CD14-positive monocyte (primary cell): ENCODE data around the gene ASPHD2. TPM values are rescaled to one million over a fixed set of nuclear protein-coding genes. Genes with fewer than 3 reads are reported as not detected.
A peak's percentile ranks its signal among the peaks of the same experiment; 100 is the strongest.

Experiments
- DNase-seq, 3 donors: peaks; one replicate each; pipeline ENCODE4 v3.0.0-alpha.2; 2011 to 2022
- H2AFZ ChIP-seq: 2 replicates; pipeline ENCODE4 v1.6.0; 2012; ENCODE audit warnings: mild to moderate bottlenecking, low read depth, low read length, inconsistent platforms; ENCODE audit not compliant: insufficient read depth, poor library complexity, severe bottlenecking
- H3K27ac ChIP-seq, 2 donors: 1 replicate in 1 of 2; 2 replicates in 1 of 2; pipeline ENCODE4 v1.5.1; 2012 to 2013; ENCODE audit warnings: low read length in 2 of 2, control low read depth in 1 of 2, inconsistent platforms in 1 of 2, low read depth in 1 of 2, mild to moderate bottlenecking in 1 of 2
- H3K27me3 ChIP-seq, 2 donors: one replicate each; pipeline versions ENCODE4 v1.6.0 to v1.6.1; 2011 to 2013; ENCODE audit warnings: low read length in 2 of 2; ENCODE audit not compliant: control insufficient read depth in 2 of 2, insufficient read depth in 2 of 2
- H3K36me3 ChIP-seq, 2 donors: replicated peaks in 1 of 2; 1 replicate in 1 of 2; 2 replicates in 1 of 2; pipeline versions ENCODE4 v1.5.1 to v1.6.1; 2012 to 2013; ENCODE audit warnings: low read length in 2 of 2, control low read depth in 1 of 2, inconsistent platforms in 1 of 2, mild to moderate bottlenecking in 1 of 2; ENCODE audit not compliant: insufficient read depth in 2 of 2, control insufficient read depth in 1 of 2
- H3K4me1 ChIP-seq, 2 donors: 1 replicate in 1 of 2; 2 replicates in 1 of 2; pipeline versions ENCODE4 v1.5.1 to v1.6.1; 2012 to 2013; ENCODE audit warnings: low read length in 2 of 2, control low read depth in 1 of 2, inconsistent platforms in 1 of 2, mild to moderate bottlenecking in 1 of 2, moderate library complexity in 1 of 2; ENCODE audit not compliant: insufficient read depth in 2 of 2, control insufficient read depth in 1 of 2
- H3K4me2 ChIP-seq: replicated peaks from 2 replicates; pipeline ENCODE3; 2012; ENCODE audit warnings: low read length, moderate library complexity, mild to moderate bottlenecking; ENCODE audit not compliant: poor library complexity, severe bottlenecking; ENCODE audit errors: extremely low read depth
- H3K4me3 ChIP-seq, 3 experiments: fragments of 200-600 bp in 1 of 3; sonication (generic) in 1 of 3; replicated peaks in 1 of 3; 1 replicate in 2 of 3; 2 replicates in 1 of 3; pipeline ENCODE4 v1.5.1; 2011 to 2013; ENCODE audit warnings: low read length in 3 of 3, mild to moderate bottlenecking in 3 of 3, control low read depth in 2 of 3, low read depth in 2 of 3, inconsistent platforms in 1 of 3, moderate library complexity in 1 of 3
- H3K79me2 ChIP-seq: 2 replicates; pipeline ENCODE4 v1.6.0; 2012; ENCODE audit warnings: mild to moderate bottlenecking, control low read depth, inconsistent platforms, low read length, moderate library complexity; ENCODE audit not compliant: insufficient read depth
- H3K9ac ChIP-seq: 2 replicates; pipeline ENCODE4 v1.6.0; 2017; ENCODE audit warnings: low read length, mild to moderate bottlenecking; ENCODE audit not compliant: insufficient read depth, poor library complexity, severe bottlenecking
- H3K9me3 ChIP-seq, 2 donors: replicated peaks in 1 of 2; 1 replicate in 1 of 2; 2 replicates in 1 of 2; pipeline versions ENCODE4 v1.5.1 to v1.6.1; 2012 to 2013; ENCODE audit warnings: low read length in 2 of 2, control low read depth in 1 of 2; ENCODE audit not compliant: control insufficient read depth in 1 of 2, insufficient read depth in 1 of 2
- H4K20me1 ChIP-seq: 2 replicates; pipeline ENCODE4 v1.6.0; 2012; ENCODE audit warnings: mild to moderate bottlenecking, low read length, control low read depth, moderate library complexity; ENCODE audit not compliant: insufficient read depth
- H3K27ac Mint-ChIP-seq, 7 donors: one replicate each; pipeline ENCODE4 v1.8.0; 2020; ENCODE audit warnings: mild to moderate bottlenecking in 7 of 7, mixed read lengths in 7 of 7, moderate library complexity in 6 of 7, inconsistent platforms in 2 of 7
- H3K27me3 Mint-ChIP-seq, 3 donors: one replicate each; pipeline ENCODE4 v1.8.0; 2021 to 2022; ENCODE audit warnings: low read depth in 3 of 3, mild to moderate bottlenecking in 3 of 3, mixed read lengths in 3 of 3, moderate library complexity in 3 of 3, inconsistent platforms in 1 of 3
- H3K36me3 Mint-ChIP-seq, 2 donors: one replicate each; pipeline ENCODE4 v1.8.0; 2020; ENCODE audit warnings: mixed read lengths in 2 of 2, inconsistent platforms in 1 of 2, mild to moderate bottlenecking in 1 of 2
- H3K4me1 Mint-ChIP-seq: one replicate; pipeline ENCODE4 v1.8.0; 2020; ENCODE audit warnings: mild to moderate bottlenecking, mixed read lengths
- H3K4me3 Mint-ChIP-seq, 2 donors: one replicate each; pipeline ENCODE4 v1.8.0; 2020; ENCODE audit warnings: mild to moderate bottlenecking in 2 of 2, mixed read lengths in 2 of 2, moderate library complexity in 1 of 2
- H3K9me3 Mint-ChIP-seq, 7 donors: one replicate each; pipeline ENCODE4 v1.8.0; 2020 to 2022; ENCODE audit warnings: mixed read lengths in 7 of 7, mild to moderate bottlenecking in 6 of 7, moderate library complexity in 6 of 7, inconsistent platforms in 2 of 7
- CTCF ChIP-seq: fragments of 200-600 bp; IDR thresholded peaks from one replicate; pipeline ENCODE4 v1.8.0; 2022; ENCODE audit warnings: antibody characterized with exemption, mild to moderate bottlenecking
- WGBS: methylation state at CpG from one replicate; pipeline ENCODE4 v1.1.5; 2013; ENCODE audit warnings: missing lambda C conversion rate; ENCODE audit not compliant: insufficient coverage; 5-methylcytosine and 5-hydroxymethylcytosine counted together
- intact Hi-C, 2 donors: fragments of 100-400 bp; cut with micrococcal nuclease; formaldehyde crosslinking; loops; one replicate each; pipeline versions ENCODE4 v1.15.0 to v1.15.1; 2023
- polyA plus RNA-seq, 3 donors: library from polyadenylated mRNA; depleted of rRNA in 1 of 3; unstranded in 2 of 3; stranded (reverse) in 1 of 3; fragments of 300-500 nt in 2 of 3; fragments of >200 nt in 1 of 3; fragmentation: Illumina TruSeq in 2 of 3; gene quantifications; 1 replicate in 2 of 3; 2 replicates in 1 of 3; pipeline ENCODE4 v1.2.3, GENCODE V29; 2012 to 2021

ASPHD2 gene
- polyA plus RNA-seq, 3 donors: 2.6 to 6.2 (median 4.1) TPM

GRCh38 chr22:26483439-26484359 is 54.6 kb downstream of the ASPHD2 start, which contains the start of the genes HPS4 and SRRD:
Gene HPS4 (minus strand): TSS chr22:26483783. CDS start chr22:26481762, 2,021 bp downstream.
Gene SRRD (plus strand): TSS chr22:26483877. CDS start chr22:26483891, 14 bp downstream.
- no peak for TF ChIP-seq CTCF
- peaks cover 16 to 22% of the 10 kb centered on the region in 2 donors for H3K36me3 Mint-ChIP-seq
- peaks cover 61% of the 10 kb centered on the region for H3K4me1 Mint-ChIP-seq
- no peaks in the 10 kb centered on the region for H3K27me3 Mint-ChIP-seq
- Histone ChIP-seq H3K4me3 (peak within 1 kb of the TSS; percentile 70 to 96 (median 88)), H3K9me3 (no peaks in the 10 kb centered on the region), H3K9ac (peak within 1 kb of the TSS; percentile 96), H4K20me1 (no peaks in the 10 kb centered on the region), H3K4me2 (peak within 1 kb of the TSS; percentile 87), H3K4me1 (peaks cover 54 to 59% of the 10 kb centered on the region in 2 donors), H3K79me2 (peaks cover 57% of the 10 kb centered on the region), H3K36me3 (peaks cover 12 to 21% of the 10 kb centered on the region in 2 donors), H2AFZ (peak within 1 kb of the TSS; percentile 91), H3K27ac (peak within 1 kb of the TSS; percentile 76 to 98), H3K27me3 (no peaks in the 10 kb centered on the region)
- peak within 1 kb of the TSS; percentile 93 to 98 (median 97) for H3K27ac Mint-ChIP-seq
- DNase-seq: peak; percentile 90 to 91 (median 91)
- intact Hi-C loops: loop anchor here in 1 of 2 donors (5.0 kb wide), 2 partner anchors 51 to 109 kb away; partner anchors contain the start of gene TPST2
- H3K4me3 Mint-ChIP-seq: peak within 1 kb of the TSS; percentile 83 to 94
- H3K9me3 Mint-ChIP-seq: no peaks in the 10 kb centered on the region
- under 1% methylated on average over 78 of the region's 85 CpGs for WGBS

DNA sequence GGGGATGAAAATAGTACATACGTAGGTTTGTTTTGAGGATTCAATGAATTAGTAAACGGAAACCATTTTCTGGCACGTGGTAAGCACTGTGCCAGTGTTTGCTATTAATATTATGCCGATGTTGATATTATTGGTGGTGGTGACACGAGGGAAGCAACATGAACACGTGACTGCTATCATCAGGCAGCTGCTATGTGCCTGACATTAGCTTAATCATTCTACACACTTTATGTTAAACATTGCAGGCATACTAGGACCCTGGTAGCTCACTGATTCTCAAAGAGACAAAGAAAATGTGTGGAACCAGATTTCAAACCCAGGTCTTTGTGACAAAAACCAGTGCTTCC is 55.3 kb downstream of the ASPHD2 start:
- H3K4me3 Mint-ChIP-seq: peak overlapping the region; percentile 83 to 94
- H3K4me1 ChIP-seq: peaks cover 48 to 53% of the 10 kb centered on the region in 2 donors
- 0% methylated on average over 2 of the region's 6 CpGs for WGBS

More for the DNA sequence above, 55.3 kb downstream of the ASPHD2 start:
- no peaks in the 10 kb centered on the region for H3K9me3 ChIP-seq
- peak overlapping the region in 1 of 2 donors; percentile 98 for H3K27ac ChIP-seq
- H3K27me3 ChIP-seq: no peaks in the 10 kb centered on the region
- H3K36me3 ChIP-seq: peaks cover 17 to 27% of the 10 kb centered on the region in 2 donors
- H4K20me1 ChIP-seq: no peaks in the 10 kb centered on the region
- peak overlapping the region; percentile 87 for H3K4me2 ChIP-seq
- H3K9ac ChIP-seq: peak overlapping the region; percentile 96
- Mint-ChIP-seq H3K4me1 (peaks cover 54% of the 10 kb centered on the region), H3K9me3 (no peaks in the 10 kb centered on the region), H3K36me3 (peaks cover 21 to 25% of the 10 kb centered on the region in 2 donors), H3K27ac (peak overlapping the region; percentile 83 to 98 (median 93)), H3K27me3 (no peaks in the 10 kb centered on the region)
- DNase-seq: peak in 2 of 3 donors; percentile 22 to 34
- TF ChIP-seq CTCF: no peak
- H3K79me2 ChIP-seq: peaks cover 51% of the 10 kb centered on the region
- intact Hi-C loops: loop anchor here in 1 of 2 donors (5.0 kb wide), 2 partner anchors 52 to 108 kb away; partner anchors contain the start of gene TPST2
- peak overlapping the region; percentile 91 for H2AFZ ChIP-seq
- peak overlapping the region; percentile 70 to 96 (median 88) for H3K4me3 ChIP-seq
